NCI-H526 (cell line): ENCODE data around the gene NPHP4.

ENCODE experiments used
- DNase-seq, 2 experiments: peaks; one replicate each; lab custom pipeline; 2025; lab: John Stamatoyannopoulos, UW

Gene NPHP4

DNA sequence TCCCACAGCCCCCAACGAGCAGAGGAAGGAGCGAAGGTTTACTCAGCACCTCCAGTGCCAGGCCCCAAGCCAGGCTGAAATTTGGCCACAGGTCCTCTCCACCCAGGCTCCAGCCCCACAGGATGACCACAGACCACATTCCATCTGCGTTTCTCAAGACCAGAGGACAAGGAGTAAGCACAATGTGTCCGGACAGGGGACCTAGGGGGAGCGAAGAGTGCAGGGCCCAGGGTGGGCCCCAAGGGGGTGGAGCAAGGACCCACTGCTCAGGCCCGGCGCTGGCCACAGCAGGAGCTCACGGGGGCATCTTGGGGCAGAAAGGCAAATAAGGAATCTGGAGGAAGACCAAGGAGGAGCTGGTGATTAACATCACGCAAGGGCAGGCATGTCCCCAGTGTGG is 100.5 kb downstream of the NPHP4 start:
- DNase-seq = no peak

DNA sequence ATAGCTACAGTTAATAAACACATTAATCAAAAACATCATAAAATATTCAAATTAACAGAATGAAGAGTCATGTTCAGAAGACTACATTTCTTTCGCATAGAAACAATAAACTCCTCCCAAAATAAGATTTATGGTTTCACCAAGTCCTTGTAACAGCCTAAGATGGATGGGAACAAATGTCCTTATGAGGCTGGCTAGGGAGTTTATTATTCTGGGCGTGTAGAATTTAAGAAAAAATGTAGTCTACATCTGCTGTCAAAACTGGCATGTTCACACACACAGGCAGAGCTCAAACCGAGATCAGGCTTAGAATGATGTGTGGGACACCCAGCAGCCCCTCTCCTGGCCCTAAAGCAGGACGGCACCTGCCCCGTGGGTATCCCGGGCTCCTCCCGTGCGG is 101.1 kb downstream of the NPHP4 start:
- no peak for DNase-seq

DNA sequence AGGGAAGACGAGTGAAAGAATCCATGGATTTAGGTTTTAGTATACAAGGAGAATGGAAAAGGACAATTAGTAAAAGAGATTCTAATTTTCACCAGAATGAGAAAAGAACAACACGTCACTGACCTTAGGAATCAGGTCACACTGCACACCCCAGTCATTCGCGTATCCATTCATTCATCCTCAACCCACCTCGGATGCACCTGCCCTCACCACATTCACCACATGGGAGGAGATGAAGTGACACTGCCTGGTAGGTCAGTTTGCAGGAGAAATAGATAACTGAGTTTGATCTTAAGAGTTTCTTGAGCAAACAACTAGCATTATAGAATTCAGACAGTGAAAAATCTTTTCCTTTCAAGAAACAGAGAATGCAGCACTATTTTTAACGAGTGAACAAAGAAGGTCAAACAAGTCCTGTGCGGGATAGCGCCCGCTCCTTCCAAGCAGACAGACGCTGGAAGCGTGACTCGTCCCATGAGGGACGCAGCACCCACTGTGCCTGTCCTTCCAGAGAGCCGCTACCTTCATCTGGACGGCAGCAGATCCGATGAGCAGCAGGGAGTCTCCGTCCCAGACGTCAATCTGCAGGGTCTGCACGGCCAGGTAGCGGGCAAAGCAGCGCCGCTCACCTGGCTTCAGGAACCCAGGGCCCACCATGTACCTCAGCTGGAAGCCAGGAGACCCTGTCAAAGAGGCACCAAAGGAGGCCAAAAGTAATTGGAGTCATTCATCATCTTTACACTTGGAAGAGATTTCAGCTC is 101.7 kb downstream of the NPHP4 start:
- DNase-seq = no peak

DNA sequence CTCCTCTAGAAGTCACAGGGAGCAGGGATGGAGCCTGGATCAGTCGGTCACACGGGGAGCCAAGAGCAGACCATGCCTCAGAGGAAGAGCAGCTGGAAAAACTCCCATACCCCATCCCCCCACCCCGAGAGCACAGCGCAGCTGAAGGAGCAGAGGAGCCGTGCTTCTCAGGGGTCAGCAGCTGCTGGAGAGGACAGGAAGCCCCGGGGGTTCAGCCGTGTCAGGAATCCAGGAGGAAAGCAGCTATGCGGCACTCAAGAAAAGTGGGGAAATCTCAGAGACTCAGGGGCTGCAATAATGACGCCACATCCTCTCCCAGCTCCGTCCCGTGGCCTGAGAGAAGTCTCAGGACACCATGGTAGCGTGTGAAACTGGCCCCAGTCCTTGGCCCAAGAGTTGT is 102.3 kb downstream of the NPHP4 start:
- DNase-seq = no peak

DNA sequence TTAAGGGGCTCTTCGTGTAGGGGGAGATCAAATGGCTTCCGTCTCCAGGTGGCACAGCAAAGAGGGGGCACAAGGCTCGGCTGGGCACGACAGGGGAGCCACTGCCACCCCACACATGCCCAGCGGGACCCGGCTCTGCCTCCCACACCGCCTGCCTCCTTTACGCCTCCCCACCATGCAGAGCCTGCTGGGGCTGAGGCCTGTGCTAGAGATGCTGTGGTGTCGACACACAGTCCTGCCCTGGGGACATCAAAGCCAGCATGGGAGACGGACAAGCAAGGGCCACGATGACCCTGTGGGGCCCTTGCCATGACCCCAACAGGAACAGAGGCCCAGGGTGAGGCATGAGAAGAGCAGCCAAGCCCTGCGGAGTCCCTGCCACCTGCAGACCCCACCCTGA is 102.8 kb downstream of the NPHP4 start:
- no peak for DNase-seq

DNA sequence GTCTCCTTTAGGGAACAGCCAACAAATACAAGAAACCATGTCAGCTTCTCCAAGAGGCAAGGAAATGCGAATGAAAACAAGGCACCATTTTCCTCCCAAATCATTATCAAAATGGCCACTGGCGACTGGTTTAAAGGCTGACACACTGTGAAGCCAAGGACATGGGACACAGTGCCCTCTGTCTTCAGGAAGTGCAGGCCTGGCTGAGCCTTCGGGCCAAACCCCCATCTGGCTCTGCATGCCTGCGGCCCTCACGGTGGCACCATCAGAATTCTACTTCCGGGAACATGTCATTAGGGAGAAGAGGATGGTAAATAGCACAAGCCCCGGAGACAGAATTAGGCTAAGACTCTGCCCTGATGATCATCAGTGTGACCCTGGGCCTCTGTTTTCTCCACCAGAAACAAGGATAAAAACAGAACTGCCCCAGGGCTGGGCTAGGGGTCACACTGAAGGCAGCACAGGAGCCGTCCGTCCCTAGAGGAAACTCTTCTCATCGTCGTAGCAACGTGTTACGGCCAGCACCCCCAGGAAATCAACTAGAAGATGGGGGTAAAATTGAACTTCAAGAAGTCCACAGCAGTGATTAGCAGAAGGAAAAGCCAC is 103.5 kb downstream of the NPHP4 start:
- no peak for DNase-seq

DNA sequence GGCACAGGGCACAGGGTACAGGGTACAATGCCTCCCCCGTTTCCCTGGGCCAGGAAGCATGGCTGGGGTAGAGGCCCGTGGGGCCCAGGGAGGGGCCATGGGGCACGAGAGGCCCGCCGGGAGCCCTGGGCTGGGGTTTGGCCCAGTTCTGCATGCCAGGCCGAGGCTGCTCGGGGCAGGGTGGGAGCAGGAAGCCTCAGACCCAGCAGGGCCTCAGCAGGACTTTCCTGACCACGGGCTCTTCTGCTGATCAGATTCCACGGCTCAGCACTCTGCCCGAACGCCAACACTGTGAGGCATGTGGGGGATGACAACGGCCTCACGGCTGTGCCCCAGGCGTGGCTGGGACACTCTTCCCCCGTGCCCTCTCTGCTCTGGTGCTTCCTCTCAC is 104.3 kb downstream of the NPHP4 start:
- no peak for DNase-seq

DNA sequence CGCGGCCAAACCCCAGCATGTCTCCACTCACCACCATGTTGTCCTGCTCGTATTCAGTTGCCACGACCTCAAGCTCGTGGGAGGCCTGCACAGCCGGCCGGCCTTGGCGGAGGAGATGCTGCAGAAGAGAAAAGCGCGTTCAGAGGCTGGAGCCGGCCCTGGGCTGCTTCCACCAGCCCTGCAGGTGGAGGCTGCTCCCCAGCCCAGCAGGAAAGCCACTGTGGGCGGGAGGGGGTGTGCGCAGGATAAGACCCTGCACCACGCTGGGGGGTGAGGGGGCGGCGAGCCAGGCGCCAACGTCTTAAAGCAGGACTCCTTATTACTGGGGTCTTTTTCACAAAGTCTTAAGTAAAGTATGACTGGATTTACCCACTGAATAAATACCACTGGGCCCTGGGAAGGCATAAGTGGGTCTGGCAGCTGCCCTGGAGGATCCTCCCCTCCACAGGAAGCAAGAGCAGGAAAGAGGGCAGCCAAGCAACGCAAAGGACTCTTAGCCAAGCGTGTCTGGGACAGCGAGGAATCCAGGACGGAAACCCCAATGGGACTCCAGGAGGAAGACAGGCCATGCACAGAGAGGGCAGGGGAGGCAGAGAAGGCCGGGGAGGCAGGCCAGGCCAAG is 104.8 kb downstream of the NPHP4 start:
- no peak for DNase-seq

DNA sequence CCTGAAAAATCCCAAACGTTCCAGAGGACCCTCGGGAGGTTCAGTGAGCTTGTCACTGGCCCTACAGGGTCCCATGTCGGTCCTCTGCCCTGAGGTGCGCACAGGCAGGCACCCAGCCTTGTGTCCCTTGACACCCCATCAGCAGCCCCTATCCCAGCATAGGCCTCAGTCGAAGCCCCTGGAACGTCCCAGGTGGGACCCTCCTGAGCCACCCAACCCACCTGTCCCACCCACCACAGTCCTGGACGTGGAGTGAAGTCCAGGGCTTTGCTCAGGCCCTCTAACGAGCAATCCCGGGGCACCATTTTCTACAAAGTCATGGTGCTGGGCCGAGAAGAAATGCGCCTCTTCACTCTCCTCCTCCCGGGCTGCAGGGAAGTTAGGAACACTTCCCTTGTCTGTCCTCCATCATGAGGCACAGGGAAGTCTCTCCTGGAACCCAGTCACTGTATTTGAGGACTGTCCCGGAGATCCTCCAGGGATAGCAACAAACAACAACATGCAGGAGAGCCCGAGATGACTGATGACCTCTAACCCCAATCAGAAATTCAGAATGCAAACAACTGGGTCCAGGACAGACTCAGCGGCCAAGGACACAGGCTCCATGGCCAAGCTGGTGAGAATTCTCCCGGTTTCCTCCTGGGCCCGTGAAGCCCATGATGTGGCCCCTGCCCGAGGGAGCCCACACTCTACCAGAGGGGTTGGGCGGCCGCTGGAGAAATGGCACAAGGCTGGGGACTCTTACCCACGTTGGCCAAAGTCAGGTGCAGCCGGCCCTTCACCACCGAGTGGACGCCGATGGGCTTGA is 105.5 kb downstream of the NPHP4 start:
- no peak for DNase-seq

DNA sequence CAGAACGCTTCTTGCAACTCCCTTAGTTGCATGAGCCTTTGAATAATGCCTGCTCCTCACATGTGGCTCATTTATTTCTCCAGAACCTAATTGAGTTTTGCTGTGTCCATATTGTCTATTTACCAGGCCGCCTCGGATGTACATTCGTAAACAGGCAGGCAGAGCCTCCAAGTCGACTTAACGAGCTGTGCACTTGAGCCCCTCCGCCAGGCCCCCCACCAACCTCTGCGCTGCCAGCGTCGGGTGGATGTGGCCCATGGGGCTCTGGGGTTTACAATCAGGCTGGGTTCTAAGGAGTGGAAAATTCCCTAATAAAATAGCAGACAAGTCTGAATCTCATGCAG is 106.1 kb downstream of the NPHP4 start:
- no peak for DNase-seq

DNA sequence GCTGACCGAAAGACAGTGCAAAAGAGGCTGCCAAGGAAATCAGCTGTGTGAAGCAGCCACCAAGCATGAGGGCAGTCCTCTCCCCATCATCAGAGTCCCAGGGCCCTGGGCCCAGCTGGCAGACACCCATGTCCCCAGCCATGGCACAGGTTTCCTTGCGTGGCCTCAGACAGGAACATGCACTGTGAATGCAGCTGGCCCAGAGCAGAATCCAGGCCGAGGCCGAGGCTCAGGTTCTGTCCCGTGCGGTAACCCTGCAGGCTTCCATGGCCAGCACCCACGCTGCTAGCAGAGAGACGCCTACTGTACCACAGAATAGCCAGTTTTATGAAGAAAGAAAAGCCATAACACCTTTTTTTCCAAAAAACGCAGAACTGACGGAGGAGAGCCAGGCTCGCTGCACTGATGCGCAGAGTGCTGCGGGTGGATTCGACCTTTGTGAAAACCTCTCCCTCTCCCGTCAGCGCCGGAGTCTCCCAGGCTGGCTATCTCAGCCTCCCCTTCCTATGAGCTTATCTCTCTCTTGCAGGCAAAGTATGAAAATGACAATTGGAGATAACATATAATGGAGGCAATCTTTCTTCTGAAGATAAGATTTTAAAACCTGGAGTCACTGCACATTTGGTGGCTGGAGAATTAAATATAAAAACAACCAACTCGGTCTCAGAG is 106.6 kb downstream of the NPHP4 start:
- no peak for DNase-seq

DNA sequence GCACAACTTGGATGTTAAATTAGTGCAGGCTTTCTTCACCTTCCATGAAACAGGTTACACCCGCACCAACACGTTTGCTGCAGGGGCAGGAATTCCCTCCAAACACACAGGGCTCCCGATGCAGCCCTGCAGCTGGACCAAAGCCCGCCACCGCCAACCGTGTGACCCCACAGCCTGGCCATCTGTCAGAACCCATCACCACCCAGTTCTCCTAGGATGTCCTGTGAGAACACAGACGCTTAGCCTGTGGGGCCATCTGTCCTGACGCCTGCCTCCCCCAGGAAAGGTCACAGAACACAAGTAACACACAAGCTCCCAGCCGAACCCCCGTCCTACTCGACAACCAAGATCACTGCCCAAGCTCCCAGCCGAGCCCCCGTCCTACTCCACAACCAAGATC is 108.1 kb downstream of the NPHP4 start:
- DNase-seq = no peak

DNA sequence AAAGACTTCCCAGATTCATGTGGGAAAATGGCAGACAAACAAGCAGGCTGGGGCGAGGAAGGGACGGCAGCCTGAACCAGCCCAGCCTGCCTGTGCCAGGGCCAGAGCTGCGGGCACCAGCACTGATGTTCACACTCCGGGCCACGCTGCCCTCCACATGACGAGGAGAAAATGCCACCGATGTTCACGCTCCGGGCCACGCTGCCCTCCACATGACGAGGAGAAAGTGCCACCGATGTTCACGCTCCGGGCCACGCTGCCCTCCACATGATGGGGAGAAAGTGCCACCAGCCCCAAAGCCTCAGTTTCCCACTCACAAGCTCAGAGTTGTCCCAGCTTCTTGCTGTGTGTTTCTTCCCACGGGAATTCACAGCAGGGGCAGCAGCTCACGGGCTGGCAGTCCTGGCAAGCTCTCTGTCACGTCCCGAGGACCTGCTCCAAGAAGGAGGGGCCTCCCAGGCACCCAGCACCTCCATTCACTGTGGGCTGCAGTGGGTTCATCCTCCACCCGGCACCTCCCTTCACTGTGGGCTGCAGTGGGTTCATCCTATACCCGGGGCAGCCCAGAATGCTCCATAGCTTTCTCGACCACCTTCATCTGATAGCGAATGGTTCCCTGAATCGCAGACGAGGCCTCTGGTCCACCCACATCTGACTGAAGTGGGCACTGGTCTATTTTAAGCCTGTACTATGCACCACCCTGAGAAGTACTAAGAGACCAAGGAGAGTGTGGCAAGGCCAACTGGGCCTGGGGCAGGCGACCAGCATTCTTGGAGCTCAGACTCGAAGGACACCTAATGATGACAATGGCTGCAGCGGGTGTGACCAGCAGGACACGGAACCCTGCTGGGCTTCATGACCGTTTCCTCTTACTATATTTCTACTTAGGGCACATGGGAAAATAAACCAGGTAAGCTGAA is 108.8 kb downstream of the NPHP4 start:
- DNase-seq = no peak

DNA sequence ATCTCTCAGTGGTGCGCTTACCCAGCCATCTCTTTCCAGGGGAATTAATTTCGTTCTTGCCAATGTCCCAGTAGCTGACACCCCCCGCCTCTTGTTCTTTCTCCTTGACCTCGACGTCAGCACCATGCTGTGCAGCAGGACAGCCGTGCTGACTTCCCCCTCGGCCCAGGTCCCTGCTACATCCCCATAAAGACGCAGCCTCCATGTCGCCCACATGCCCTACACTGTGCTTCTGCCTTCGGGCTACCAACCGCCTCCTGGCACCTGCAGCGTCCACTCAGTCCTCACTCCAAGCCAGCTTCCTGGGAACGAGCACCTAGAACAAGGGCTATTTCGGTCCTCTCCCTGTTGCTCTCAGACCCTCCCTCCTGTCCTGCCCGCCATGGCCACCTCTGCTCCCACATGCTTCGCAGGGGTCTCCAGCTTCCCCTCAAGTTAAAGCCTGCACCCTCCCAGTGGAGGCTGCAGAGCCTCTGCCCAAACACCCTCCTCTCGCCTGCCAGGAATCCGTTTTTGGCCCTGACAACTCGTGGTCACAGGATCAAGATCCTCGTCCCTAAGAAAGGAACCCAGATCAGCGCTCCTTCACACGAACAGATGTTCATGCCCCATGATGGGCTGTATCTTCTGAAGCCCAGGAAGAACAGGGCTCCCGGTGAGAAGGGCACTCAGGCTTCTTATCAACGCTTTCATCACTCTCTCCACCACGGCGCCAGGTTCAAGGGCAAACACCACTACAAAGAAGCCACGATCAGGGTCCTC is 109.7 kb downstream of the NPHP4 start:
- no peak for DNase-seq

DNA sequence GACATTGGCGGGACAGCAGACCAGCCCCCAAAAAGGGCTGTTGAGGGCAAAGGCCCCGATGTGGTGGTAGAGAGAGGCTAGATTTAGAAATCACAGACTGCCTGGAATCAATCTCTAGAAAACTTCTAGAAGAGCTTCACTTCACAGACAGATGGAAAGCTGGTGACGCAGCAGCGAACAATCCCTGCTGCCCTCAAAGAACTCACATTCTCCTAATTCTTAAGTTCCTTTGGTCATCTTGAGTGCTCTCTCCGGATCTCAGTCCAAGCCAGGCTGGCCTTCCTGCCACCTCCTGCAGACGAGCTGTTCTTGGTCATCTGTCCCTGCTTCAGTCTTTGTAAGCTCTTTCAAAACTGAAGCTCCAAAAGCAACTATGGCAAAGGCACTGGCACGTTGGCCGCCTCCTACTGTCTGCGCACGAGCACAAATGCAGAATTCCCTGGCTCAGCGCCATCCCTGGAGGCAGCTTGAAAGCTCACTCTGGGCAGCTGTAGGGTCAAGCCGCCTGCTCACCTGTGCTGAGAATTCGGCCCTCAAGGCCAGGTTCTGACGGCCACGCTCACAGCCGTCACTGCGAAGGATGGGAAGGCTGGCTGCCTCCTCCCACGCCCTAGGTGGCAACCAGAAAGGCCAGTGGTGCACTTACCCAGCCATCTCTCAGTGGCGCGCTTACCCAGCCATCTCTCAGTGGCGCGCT is 110.6 kb downstream of the NPHP4 start:
- DNase-seq = no peak

DNA sequence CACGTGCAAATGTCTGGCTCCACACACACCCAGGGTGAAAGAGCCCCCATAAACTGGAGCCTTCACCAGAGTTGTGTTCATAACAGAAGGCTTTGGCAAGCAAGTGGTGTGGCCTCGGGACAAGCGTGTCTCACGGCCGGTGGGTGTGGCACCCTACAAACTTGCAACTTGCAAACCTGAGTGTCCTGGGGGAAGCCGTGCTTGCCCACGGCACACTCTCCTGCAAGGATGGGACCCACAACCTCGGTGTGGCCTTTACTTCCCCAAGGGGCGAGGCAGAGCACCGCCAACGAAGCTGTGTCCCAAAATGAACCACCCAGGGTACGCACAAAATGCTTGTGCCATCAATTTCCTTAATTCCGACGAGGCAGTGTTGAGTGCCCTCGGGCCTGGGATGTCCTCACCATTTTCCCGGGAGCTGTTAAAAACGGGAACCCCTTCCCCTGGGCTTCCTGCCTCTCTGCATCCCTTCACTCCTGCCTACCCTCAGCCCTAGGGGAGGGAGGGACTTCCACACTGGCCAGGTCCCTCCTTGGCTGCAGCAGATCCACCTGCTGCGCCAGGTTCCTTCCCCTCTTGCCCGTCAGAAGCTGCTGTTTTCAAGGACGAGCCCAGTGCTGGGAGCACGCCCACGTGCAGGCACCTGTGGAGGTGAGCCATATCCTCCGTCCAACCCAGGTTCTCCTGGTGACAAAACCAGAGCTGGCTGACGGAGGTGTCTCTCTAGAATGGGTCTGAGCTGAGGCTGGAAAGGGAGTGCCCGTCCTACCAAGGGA is 111.4 kb downstream of the NPHP4 start:
- no peak for DNase-seq

DNA sequence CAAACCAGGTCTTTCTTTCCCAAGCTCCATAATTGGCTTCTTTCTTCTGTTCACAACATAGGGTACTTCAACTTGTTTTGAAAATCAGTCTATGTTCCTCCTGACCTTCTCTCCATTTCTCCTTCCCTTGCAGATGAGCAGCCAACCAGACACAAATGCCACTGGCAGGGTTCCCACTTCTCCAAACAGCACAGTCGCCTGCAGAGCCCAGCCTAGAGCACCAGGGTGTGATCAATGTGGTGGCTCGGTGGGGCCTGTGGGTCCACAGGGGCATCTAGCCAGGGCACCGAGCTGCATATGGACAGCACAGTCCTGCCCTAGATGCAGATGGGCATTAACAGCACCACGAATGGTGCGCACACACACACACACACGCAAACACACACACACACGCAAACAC is 112.8 kb downstream of the NPHP4 start:
- DNase-seq = no peak

DNA sequence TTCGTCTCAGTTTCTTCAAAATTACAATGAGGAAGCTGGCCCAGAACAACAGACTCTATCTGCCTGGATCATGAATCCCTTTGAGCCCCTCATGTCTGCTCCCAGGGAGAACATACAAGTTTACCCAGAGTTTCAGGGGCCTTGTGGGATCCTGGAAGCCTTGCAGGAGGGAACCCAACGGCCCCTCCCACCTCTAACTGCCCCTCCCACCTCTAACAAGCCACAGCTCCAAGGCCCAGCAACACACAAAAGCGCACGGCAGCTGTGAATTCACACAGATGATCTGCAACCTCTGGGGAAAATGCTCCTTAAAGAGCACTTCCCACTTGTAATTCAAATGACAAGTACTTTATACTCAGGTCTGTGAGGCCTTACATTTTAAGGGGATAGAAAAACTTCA is 113.3 kb downstream of the NPHP4 start:
- DNase-seq = no peak
